Stimulated activated CD8-positive, alpha-beta memory T cell treated with anti-CD3 and anti-CD28 coated beads, Interleukin-4, amount 100 ng/mL, for 1 hour (primary cell): ENCODE data around the gene LSM7.

ENCODE experiments used
- DNase-seq, 2 donors: peaks; one replicate each; pipeline ENCODE4 v3.0.0-alpha.2; 2020; ENCODE audit warnings: low read depth in 2 of 2, low spot score in 1 of 2

LSM7 gene

DNA sequence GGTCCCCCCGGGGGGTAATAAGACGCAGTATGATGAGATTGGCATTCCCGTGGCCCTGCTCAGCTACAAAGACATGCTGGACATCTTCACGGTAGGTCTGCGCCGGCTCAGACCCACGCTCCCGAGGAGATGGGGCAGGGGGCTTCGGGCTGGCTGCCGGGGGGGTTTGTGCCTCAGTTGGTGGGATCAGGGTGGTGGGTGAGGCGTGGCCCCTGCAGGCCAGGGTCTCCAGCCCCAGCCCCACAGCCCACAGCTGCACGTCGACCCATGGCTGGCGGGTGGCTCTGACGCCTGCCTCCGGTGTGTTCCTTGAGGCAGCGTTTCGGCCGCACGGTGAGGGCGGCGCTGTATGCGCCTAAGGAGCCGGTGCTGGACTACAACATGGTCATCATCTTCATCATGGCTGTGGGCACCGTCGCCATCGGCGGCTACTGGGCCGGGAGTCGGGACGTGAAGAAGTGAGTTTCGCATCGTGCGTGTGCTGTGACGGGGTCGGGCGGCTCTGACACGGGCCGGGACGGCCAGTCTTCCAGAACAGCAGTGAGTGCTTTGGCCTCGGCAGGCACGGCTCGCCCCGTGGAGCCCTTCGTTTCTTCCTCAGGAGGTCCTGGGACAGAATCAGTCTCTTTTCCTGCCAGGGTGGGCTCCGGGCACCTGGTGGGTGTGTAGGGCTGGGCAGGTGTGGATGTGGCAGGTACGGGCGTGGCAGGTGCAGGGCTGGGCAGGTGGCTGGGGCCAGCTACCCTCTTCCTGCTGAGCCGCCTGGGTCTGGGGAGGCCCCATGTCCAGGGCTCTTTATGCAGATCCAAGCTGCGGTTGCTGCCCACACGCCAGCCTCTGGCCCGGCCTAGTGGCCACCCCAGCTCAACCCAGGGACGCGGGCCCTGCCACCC lies 10.6 kb upstream of the LSM7 start:
- no peak for DNase-seq

DNA sequence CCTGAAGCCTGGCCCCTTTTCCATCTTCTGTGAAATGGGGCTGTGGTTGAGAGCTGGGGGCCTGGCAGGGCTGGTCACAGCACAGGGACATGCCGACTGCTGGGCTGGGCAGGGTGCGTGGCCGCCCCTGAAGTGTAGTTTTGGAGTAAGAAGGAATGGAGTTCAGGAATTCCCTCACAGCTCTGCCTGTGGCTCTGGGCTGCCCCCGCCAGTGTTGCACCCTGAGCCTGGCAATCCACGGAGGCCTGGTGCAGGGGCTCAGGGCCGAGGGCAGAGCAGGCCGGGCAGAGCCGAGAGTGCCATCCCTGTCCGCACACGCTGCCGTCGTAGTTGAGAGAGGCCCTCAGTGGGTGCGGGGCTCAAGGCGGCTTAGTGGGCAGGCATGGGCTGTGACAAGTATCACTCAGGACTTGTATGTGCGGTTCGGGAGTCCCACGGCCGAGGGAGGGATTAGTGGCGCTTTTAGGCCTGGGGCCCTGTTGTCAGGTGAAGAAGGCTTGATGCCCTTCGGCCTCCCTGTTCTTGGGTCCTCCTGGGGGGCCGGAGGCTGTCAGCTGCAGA lies 9.7 kb upstream of the LSM7 start:
- no peak for DNase-seq

DNA sequence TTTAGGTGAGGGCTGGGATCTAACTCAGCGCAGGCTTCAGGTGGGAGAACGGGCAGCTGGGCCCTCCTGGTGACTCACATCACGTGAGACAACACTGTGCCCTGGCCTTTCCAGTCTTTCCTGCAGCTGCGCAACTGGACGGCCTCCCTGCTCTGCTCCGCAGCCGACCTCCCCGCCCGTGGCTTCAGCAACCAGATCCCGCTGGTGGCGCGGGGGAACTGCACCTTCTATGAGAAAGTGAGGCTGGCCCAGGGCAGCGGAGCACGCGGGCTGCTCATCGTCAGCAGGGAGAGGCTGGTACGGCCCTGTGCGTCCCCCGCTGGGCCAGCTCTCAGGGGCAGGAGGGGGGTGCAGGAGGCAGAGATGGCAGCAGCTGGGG lies 8.9 kb upstream of the LSM7 start:
- no peak for DNase-seq

DNA sequence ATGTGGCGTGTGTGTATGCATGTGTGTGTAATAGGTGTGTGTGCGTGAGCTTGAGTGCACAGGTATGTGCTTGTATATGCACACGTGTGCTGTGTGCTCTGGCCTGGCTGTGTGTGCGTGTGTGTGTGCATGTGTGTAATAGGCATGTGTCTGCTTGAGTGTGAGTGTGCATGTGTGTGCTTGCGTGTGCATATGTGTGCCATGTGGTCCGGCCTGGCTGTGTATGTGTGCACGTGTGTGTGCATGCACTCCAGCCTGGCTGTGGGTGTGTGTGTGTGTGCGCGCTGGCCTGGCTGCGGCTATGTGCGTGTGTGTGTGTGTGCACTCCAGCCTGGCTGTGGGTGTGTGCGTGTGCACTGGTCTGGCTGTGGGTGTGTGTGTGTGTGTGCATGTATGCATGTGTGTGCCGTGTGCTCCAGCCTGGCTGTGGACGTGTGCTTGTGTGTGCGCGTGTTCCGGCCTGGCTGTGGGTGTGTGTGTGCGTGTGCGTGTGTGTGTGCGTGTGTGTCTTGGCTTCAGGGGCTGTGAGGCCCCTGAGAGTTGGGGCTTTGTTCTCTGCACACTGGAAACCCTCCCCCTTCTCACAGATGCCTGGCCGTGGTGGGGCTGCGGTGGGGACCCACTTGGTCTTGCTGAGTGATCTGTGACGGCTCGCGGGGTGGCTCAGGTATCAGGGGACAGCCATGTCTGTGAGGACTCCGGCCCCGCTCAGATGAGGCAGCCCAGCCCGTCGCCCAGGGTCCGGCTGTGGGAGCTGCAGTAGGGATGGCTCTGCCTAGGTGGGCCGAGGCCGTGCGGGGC lies 8.3 kb upstream of the LSM7 start:
- DNase-seq = no peak

DNA sequence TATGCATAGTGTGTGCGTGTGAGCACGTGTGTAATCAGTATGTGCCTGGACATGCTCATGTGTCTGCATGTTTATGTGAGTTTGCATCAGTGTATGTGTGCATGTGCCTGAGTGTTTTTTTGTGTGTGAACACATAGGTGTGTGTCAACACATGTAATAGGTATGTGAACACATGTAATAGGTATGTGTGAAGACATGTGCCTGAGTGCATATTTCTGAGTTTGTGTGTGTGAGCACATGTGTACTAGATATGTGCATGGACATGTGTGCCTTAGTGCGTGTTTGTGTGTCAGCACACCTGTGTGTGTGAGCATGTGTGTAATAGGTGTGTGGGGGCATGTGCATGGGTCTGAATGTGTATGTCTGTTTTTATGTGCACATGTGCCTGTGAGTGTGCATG lies 7.5 kb upstream of the LSM7 start:
- DNase-seq = no peak

DNA sequence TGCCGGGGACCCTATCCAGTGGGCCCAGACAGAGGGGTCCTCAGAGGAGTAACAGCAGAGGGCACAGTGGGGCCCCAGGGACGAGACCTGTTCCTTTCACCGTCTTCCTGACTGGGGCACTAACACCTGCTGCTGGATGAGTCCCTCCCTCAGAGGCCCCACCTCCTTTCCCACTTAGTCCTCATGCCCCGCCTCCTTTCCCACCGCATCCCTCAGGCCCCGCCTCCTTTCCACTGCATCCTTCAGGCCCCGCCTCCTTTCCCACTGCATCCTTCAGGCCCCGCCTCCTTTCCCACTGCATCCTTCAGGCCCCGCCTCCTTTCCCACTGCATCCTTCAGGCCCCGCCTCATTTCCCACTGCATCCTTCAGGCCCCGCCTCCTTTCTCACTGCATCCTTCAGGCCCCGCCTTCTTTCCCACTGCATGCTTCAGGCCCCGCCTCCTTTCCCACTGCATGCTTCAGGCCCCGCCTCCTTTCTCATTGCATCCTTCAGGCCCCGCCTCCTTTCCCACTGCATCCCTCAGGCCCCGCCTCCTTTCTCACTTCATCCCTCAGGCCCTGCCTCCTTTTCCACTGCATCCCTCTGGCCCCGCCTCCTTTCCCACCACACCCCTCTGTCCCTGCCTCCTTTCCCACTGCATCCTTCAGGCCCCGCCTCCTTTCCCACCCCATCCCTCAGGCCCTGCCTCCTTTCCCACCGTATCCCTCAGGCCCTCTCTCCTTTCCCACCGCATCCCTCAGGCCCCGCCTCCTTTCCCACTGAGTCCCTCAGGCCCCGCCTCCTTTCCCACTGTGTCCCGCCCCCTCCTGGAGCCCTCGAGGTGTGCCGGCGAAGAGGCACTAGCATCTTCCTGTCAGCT lies 6.8 kb upstream of the LSM7 start:
- DNase-seq = no peak

DNA sequence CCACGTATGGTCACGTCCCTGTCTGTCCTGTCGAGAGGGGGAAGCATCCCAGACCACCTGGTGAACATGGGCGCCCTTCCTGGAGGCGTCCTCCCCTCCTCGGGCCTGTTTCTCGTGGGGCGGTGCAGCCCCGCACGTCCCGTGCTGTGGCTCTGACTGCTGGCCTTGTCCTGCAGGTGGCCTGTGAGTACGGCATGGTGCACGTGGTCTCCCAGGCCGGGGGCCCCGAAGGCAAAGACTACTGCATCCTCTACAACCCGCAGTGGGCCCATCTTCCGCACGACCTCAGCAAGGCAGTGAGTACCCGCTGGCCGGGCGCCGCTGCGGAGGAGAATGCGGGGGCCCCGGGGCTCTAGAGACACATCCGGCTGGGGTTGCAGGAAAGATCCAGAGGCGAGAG lies 6.0 kb upstream of the LSM7 start:
- DNase-seq = no peak

DNA sequence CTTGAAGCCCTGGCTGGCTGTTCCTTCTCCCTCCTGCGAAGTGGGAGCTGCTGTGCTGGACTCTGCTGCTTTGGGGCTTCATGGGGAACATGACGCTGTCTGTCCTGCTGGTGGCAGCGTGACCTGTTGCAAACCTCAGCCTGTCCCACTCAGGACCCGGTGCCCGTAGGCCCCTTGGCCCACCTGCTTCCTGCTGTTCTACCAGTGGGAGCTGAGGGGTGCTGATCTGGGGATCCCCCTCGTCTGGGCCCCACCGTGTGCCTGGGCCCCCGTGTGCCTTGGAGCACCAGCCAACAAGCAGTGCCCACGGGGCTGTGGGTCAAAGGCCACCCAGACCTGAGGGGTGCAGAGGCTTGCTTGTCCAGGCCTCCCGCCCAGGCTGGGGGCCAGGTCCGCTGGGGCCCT lies 5.4 kb upstream of the LSM7 start:
- DNase-seq = no peak

DNA sequence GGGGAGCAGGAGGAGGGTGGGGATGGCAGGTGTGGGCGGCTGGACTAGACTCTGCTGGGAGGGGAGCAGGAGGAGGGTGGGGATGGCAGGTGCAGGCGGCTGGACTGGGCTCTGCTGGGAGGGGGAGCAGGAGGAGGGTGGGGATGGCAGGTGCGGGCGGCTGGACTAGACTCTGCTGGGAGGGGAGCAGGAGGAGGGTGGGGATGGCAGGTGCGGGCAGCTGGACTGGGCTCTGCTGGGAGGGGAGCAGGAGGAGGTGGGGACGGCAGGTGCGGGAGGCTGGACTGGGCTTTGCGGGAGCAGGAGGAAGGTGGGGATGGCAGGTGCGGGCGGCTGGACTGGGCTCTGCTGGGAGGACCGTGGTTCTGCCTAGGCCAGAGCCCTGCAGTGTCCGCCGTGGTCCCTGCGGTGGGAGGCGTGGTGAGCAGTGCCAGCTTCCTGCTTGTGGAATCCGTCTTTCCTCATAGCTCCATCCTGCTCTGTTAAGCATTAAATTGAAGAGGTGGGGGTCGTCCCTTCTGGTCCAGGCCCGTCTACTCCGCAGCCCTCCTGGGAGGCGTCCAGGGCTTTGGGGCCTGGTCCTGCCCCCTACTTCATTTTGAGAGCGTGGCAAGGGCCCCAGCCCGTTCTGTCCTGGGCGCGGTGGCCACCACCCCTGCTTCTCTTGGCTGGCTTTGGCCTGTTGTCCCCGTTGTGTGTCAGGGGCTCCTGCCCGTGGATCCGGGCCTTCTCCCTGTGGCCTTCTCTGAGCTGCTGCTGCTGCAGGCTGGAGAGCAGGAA lies 4.8 kb upstream of the LSM7 start:
- DNase-seq = no peak

DNA sequence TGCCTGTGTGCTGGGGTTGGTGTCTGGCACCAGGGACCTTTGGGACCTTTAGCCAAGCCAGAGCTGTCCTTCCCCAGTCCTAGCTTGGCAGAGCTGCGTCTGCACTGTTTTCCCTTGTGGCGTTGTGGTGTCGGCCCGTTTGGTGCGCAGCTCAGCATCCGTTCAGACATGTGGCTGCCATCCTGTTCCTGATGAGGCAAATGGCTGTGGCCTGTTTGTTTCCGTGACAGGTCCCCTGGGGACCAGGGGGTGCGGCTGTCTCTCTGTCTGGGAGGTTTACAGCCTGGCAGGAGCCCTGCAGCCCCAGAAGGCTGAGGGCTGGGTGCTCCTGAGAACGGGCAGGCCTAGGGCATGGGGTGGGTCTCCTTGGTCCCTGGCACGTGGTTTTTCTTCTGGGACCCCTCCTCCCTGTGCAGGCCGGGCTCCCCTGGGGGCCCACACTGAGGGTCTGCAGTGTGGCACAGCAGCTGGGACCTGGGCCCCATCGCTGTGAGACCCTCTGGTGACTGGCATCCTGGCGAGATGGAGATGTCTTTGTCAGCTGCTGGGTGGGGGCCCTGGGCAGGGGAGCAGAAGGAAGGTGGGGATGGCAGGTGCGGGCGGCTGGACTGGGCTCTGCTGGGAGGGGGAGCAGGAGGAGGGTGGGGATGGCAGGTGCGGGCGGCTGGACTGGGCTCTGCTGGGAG lies 4.1 kb upstream of the LSM7 start:
- DNase-seq = peak in 1 of 2 donors; percentile 16

DNA sequence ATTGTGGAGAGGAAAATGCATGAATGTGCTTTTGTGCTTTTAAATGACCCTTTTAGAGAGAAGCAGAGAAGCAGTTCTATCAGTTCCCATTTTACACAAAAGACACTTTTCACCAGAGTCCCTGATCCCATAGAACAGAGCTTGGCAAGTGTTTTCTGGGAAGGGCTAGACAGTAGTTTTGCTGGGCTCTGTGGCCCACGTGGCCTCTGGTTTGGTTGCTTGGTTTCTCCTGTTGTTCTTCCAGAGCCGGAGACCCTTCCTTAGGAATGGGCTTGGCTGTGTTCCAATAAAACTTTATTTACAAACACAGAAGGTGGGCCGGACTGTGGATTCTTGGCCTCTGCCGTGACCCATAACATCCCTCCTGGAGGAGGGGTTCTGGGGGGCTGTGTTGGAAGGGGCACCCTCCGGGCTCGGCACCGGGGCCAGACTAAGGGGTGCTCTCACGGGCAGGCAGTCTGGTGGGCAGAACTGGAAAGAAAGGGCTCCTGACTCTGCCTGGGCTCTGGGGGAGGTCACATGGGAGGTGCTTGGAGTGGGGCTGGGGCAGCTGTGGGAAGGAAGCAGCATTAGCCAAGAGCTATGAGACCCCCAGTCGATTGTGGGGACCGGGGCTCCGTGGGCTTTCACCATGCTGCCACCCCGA lies 3.3 kb upstream of the LSM7 start:
- DNase-seq = no peak

DNA sequence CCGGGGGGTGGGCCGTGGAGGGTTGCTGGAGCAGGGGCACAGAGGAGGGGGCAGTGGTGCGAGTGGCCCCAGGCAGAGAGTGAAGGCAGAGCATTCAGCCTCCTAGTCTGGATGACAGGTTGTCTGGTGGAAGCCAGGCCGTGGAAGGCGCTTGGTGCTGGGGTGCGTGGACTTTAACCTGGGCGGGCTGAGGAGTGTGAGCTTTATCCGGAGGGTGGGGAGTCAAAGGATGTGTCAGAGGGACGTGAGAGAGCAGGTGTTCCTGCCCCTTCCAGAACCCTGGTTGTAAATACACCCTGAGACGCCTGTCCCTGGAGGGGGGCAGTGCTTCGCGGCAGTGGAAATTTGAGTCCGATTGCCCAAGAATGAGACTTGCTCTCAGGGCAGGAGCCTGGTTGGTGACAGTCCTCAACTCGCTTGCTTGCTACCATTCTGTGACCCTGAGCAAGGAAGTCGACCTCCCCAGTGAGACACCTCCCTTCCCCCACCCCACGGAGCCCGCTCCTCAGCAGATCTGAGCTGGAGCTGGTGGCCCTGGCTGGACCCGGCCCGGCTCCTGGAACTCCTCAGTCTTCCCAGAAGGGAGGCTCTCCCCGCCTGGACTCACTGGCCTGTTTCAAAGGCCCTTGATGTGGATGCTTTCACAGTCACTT lies 2.4 kb upstream of the LSM7 start:
- no peak for DNase-seq

DNA sequence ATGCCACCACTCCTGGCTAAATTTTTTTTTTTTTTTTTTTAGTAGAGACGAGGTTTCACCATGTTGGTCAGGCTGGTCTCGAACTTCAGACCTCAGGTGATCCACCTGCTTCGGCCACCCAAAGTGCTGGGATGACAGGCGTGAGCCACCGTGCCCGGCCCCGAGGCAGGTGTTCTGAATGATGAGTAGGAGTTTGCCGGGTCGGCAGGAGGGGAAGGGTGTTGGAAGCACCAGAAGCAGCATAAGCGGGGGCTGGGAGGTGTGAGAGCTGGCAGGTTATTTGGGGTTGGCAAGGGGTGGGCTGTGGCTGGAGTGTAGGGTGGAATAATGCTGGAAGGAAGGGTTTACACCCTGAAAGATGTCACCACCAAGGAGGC lies 1.9 kb upstream of the LSM7 start:
- DNase-seq = no peak

DNA sequence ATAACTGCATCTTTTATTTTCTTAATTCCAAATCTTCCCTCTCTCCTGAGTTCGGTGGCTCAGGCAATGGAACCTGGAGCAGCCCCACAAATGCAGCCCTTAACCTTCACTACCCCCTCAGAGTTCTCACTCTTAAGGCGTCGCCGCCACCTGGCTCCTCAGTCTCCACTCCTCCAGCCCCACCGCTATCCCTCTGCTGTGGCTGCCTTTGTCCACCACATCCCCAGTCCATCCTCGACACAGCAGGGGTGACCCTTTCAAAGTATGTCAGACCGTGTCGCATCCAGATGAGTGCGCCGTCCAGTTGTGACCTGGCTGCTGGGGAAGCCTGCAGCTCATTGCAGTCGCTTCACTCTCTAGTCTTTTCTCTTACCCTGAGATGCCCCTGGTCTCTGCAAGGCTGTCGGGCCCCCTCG lies 1.1 kb upstream of the LSM7 start:
- DNase-seq = no peak

DNA sequence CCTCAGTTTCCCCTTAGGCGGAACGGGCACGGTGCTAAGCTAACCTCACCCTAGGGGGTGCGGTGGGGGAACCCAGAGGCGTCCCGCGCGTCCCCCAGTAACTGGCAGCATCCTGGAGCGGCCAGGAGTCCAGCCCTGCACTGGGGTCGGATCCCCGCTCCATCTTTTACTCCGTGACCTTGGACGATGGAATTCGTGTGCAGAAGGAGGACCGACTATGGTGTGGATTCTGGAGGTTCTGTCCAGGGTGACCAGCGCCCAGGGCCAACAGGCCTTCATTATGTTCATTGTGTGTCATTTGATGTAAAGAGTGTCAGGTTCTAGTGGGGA lies 728 bp upstream of the LSM7 start:
- DNase-seq = no peak

DNA sequence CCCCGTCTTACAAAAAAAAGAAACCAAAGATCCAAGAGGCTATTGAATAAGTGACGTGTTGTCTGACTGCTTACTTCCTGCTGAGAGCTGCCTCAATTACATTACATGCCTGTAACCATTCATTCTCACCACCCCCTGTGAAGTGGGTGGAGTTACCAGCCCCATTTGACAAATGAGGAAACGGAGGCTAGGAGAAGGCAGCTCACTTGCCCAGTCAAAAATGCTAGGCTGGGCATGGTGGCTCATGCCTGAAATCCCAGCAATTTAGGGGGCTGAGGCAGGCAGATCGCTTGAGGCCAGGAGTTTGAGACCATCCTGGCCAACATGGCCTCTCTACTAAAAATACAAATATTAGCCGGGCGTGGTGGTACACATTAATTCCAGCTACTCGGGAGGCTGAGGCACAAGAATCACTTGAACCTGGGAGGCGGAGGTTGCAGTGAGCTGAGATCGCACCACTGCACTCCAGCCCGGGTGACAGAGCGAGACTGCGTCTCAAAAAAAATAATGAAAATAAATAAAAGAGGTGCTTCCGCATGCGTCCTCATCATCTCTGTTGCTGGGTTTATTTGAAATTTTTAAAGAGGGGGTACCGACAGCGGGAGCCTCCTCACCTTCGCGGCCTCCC lies 499 bp downstream of the LSM7 start:
- DNase-seq = no peak

DNA sequence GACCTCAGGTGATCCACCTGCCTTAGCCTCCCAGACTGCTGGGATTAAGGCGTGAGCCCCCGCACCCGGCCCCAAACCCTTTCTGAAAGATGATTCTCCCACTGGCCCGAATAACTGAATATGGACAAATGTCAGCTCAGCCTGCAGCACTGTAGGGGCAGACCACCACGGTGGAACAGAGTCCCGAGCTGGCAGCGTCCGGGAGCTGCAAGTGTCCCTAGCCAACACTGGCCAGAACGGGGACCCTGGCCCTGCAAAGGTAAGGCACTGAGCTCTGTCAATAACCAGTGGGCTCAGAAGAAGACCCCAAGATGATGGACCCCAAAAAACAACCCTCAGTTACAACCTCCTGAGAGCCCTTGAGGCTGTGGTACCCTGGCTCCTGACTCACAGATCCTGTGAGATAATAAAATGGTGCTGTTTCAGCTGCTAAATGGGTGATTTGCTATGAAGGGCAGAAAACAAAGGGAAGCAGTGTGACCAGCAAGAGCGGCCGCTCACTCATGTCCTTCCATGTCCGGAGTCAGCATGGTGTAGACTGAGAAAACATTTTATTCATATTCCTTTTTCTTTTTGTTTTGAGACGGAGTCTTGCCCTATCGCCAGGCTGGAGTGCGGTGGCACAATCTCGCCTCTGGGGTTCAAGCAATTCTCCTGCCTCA lies 1.6 kb downstream of the LSM7 start:
- no peak for DNase-seq
